ENCODE results near the gene DEF6.

- TF ChIP-seq FOXK2 (IDR thresholded peaks at IDR 0.05) (no peak), ELF4 (IDR thresholded peaks at IDR 0.05) (no peak), SUZ12 (IDR thresholded peaks at IDR 0.05) (no peak), NFRKB (IDR thresholded peaks at IDR 0.05) (no peak), L3MBTL2 (conservative IDR thresholded peaks at IDR 0.05) (no peak), BHLHE40 (IDR thresholded peaks at IDR 0.05; ENCODE audit: borderline replicate concordance) (no peak), ARNT (IDR thresholded peaks at IDR 0.05) (no peak), SP1 (IDR thresholded peaks at IDR 0.05) (no peak), ZNF384 (IDR thresholded peaks at IDR 0.05) (no peak), CTBP1 (IDR thresholded peaks at IDR 0.05; ENCODE audit: borderline replicate concordance) (no peak), TARDBP (IDR thresholded peaks at IDR 0.05) (no peak), FOXM1 (IDR thresholded peaks at IDR 0.05; ENCODE audit: borderline replicate concordance) (no peak)
Measured at GRCh38 chr6:35278708-35279107, 18.9 kb upstream of the DEF6 start.
